OCI-LY7 (cell line): Measurements from ENCODE around the gene SUFU. TPM values are rescaled to one million over a fixed set of nuclear protein-coding genes. Genes with fewer than 3 reads are reported as not detected.

ENCODE experiments used
- BruUV-seq: library from RNA; stranded (reverse); fragments of 400-500 nt; replicated peaks from 2 replicates; lab custom pipeline; 2021; lab: Mats Ljungman, UMichigan
- CTCF ChIA-PET: fragments of 300-600 bp; sonication (Branson Sonifier 250); formaldehyde crosslinking; loops from one replicate; lab custom pipeline; 2022; ENCODE audit warnings: antibody characterized with exemption; ENCODE audit not compliant: unreplicated experiment; lab: Charles Lee
- POLR2A ChIA-PET: fragments of 300-600 bp; sonication (Branson Sonifier 250); formaldehyde crosslinking; loops from one replicate; lab custom pipeline; 2022; ENCODE audit warnings: antibody characterized with exemption; lab: Charles Lee
- DNase-seq: peaks from one replicate; pipeline ENCODE4 v3.0.0-alpha.2; 2015; ENCODE audit warnings: low spot score
- H2AFZ ChIP-seq: fragments of 200-600 bp; sonication (generic), shearing (Covaris generic); 2 replicates; pipeline ENCODE4 v1.6.1; 2014; ENCODE audit warnings: mild to moderate bottlenecking, antibody characterized with exemption, low read length, moderate library complexity
- H3K27ac ChIP-seq: fragments of 200-600 bp; sonication (generic); 2 replicates; pipeline ENCODE4 v1.5.1; 2014; ENCODE audit warnings: mixed run types, low read depth, mild to moderate bottlenecking, moderate library complexity, low read length, inconsistent platforms; ENCODE audit not compliant: poor library complexity, severe bottlenecking
- H3K36me3 ChIP-seq: fragments of 200-600 bp; sonication (generic); 2 replicates; pipeline ENCODE4 v1.6.1; 2014; ENCODE audit warnings: mild to moderate bottlenecking, antibody characterized with exemption, low read length, moderate library complexity, mixed read lengths; ENCODE audit not compliant: insufficient read depth
- H3K4me1 ChIP-seq: fragments of 200-600 bp; sonication (generic); 2 replicates; pipeline ENCODE4 v1.5.1; 2014; ENCODE audit warnings: mild to moderate bottlenecking, low read length; ENCODE audit not compliant: insufficient read depth, poor library complexity, severe bottlenecking
- H3K4me2 ChIP-seq: fragments of 200-600 bp; sonication (generic); 2 replicates; pipeline ENCODE4 v1.6.1; 2014; ENCODE audit warnings: mild to moderate bottlenecking, low read length
- H3K4me3 ChIP-seq: fragments of 200-600 bp; sonication (generic); 2 replicates; pipeline ENCODE4 v1.5.1; 2014; ENCODE audit warnings: mild to moderate bottlenecking, low read depth, low read length; ENCODE audit not compliant: poor library complexity, severe bottlenecking
- H3K79me2 ChIP-seq: fragments of 200-600 bp; sonication (generic); 2 replicates; pipeline ENCODE4 v1.6.1; 2016; ENCODE audit warnings: low read depth, mild to moderate bottlenecking, low read length, moderate library complexity, mixed read lengths; ENCODE audit not compliant: insufficient read depth
- H3K9me2 ChIP-seq: fragments of 200-600 bp; sonication (generic); 2 replicates; pipeline ENCODE4 v1.6.1; 2016; ENCODE audit warnings: mild to moderate bottlenecking, low read length, mixed read lengths; ENCODE audit not compliant: insufficient read depth
- H3K9me3 ChIP-seq: fragments of 200-600 bp; sonication (generic); 2 replicates; pipeline ENCODE4 v1.6.1; 2014; ENCODE audit warnings: mild to moderate bottlenecking, mixed run types, low read length, mixed read lengths
- H4K20me1 ChIP-seq: fragments of 200-600 bp; sonication (generic); 2 replicates; pipeline ENCODE4 v1.6.1; 2014; ENCODE audit warnings: mild to moderate bottlenecking, antibody characterized with exemption, low read length, moderate library complexity, mixed read lengths; ENCODE audit not compliant: insufficient read depth
- CTCF ChIP-seq: fragments of 200-600 bp; sonication (generic); conservative IDR thresholded peaks from 2 replicates; pipeline ENCODE4 v1.5.1; 2014; ENCODE audit warnings: mild to moderate bottlenecking, antibody characterized with exemption, low read length, moderate library complexity, mixed read lengths
- EZH2phosphoT487 ChIP-seq: fragments of 200-600 bp; sonication (generic); IDR thresholded peaks from 2 replicates; pipeline ENCODE4 v1.6.1; 2018; ENCODE audit warnings: low read depth, borderline replicate concordance, mild to moderate bottlenecking, mixed run types, antibody characterized with exemption, low read length, moderate library complexity, mixed read lengths
- intact Hi-C: fragments of 100-400 bp; cut with micrococcal nuclease; formaldehyde crosslinking; loops from one replicate; pipeline ENCODE4 v1.10.0; 2022; ENCODE audit not compliant: unreplicated experiment
- total RNA-seq, 2 experiments: library from RNA; depleted of rRNA in 1 of 2; stranded (reverse); fragments of >200 nt in 1 of 2; shearing (Covaris generic) in 1 of 2; gene quantifications; 2 replicates each; pipeline ENCODE4 v1.2.3, GENCODE V29; 2014 to 2022

The SUFU gene
- total RNA-seq, 2 experiments from 2014 or later = 4.9 to 10.0 TPM

DNA sequence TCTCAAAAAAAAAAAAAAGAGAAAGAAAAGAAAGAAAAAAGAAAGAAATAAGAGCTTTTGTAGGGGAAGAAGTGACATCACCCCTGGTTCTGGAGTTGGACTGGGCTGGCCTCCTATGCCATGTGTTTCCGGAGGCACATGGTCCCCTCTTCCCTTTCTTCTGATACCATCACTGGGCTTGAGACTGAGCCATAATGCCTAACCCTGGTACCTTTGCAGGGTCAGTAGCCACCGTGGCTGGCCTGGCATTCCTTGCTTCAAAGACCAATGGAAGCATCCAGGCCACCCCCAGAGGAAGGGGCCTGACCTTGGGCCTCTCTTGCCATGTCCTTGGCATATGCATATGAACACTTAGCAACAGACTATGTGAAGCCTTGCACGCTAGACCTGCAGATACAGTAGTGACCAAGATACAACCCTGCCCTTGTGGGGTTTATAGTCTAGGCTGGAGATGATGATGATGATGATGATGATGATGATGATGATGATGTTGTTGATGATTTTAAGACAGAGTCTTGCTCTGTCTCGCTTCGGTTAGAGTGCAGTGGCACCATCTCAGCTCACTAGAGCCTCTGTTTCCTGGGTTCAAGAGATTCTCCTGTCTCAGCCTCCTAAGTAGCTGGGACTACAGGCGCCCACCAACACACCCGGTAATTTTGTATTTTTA, 31.8 kb downstream of the SUFU start:
- H3K9me2 ChIP-seq = no peaks in the 10 kb centered on the region
- H3K27ac ChIP-seq = no peak overlapping the region
- no peaks in the 10 kb centered on the region for H3K79me2 ChIP-seq
- no peak for TF ChIP-seq CTCF
- no peak for TF ChIP-seq EZH2phosphoT487
- no peaks in the 10 kb centered on the region for H3K9me3 ChIP-seq
- peaks cover 11% of the 10 kb centered on the region for H3K4me1 ChIP-seq
- H3K4me2 ChIP-seq = no peak overlapping the region
- POLR2A ChIA-PET = interaction anchor here (0.7 kb wide), 1 partner anchor 10 kb away, joined by 3 read pairs; no protein-coding TSS in a partner anchor
- intact Hi-C loops = no loop called here
- H4K20me1 ChIP-seq = no peaks in the 10 kb centered on the region
- no peak overlapping the region for H2AFZ ChIP-seq
- H3K4me3 ChIP-seq = no peak overlapping the region
- H3K36me3 ChIP-seq = no peaks in the 10 kb centered on the region
- DNase-seq = no peak
- no TSS peak for BruUV-seq
- CTCF ChIA-PET = no interaction called here

DNA sequence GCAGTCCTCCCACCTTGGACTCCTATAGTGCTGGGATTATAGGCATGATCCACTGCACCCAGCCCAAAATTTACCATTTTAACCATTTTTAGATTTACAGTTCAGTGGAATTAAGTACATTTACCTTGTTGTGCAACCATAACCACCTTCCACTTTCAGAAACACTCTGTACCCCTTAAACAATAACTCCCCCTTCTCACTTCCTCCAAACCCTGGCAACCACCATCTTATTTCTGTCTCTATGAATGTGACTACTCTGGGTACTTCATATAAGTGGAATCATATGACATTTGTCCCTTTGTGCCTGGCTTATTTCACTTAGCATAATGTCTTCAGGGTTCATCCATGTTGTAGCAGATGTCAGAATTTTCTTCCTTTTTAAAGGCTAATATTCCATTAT, 33.6 kb downstream of the SUFU start:
- no peaks in the 10 kb centered on the region for H3K36me3 ChIP-seq
- no peak overlapping the region for H3K27ac ChIP-seq
- H3K4me3 ChIP-seq = no peak overlapping the region
- H3K9me3 ChIP-seq = no peaks in the 10 kb centered on the region
- H3K9me2 ChIP-seq = no peaks in the 10 kb centered on the region
- intact Hi-C loops = no loop called here
- no peaks in the 10 kb centered on the region for H4K20me1 ChIP-seq
- no peak overlapping the region for H2AFZ ChIP-seq
- TF ChIP-seq CTCF (no peak), EZH2phosphoT487 (no peak)
- no peaks in the 10 kb centered on the region for H3K79me2 ChIP-seq
- peaks cover 11% of the 10 kb centered on the region for H3K4me1 ChIP-seq
- CTCF ChIA-PET = no interaction called here
- DNase-seq = no peak
- no peak overlapping the region for H3K4me2 ChIP-seq
- POLR2A ChIA-PET = no interaction called here
- BruUV-seq = no TSS peak

DNA sequence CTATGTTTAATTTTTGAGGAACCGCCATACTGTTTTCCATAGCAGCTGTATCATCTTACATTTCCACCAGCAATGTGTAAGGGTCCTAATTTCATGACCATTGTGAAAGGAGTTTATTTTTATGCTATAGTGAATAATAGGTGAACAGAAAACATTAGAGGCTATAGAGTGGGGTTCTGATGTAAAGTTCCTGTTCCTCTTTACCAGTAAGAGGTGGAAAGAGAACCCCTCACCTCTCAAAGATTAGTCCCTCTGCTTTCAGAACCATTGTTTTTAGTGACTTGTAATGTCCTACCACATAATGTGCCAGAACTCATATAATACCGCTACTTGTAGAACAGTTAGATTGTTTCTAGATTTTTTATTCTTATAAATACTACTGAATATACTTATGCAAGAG, 34.2 kb downstream of the SUFU start:
- intact Hi-C loops = no loop called here
- Histone ChIP-seq H3K9me3 (no peaks in the 10 kb centered on the region), H3K4me3 (no peak overlapping the region), H3K4me2 (no peak overlapping the region), H2AFZ (no peak overlapping the region), H3K9me2 (no peaks in the 10 kb centered on the region), H3K79me2 (no peaks in the 10 kb centered on the region), H3K4me1 (peaks cover 11% of the 10 kb centered on the region), H3K27ac (no peak overlapping the region), H3K36me3 (no peaks in the 10 kb centered on the region), H4K20me1 (no peaks in the 10 kb centered on the region)
- no TSS peak for BruUV-seq
- DNase-seq = no peak
- POLR2A ChIA-PET = no interaction called here
- TF ChIP-seq EZH2phosphoT487 (no peak), CTCF (no peak)
- CTCF ChIA-PET = no interaction called here
